ENCODE measurements around the gene MRPL49. TPM values are rescaled to one million over a fixed set of nuclear protein-coding genes. Genes with fewer than 3 reads are reported as not detected.

The MRPL49 gene
- total and polyA plus RNA-seq, 8 donors: 39.3 to 47.2 (median 43.7) TPM

DNA sequence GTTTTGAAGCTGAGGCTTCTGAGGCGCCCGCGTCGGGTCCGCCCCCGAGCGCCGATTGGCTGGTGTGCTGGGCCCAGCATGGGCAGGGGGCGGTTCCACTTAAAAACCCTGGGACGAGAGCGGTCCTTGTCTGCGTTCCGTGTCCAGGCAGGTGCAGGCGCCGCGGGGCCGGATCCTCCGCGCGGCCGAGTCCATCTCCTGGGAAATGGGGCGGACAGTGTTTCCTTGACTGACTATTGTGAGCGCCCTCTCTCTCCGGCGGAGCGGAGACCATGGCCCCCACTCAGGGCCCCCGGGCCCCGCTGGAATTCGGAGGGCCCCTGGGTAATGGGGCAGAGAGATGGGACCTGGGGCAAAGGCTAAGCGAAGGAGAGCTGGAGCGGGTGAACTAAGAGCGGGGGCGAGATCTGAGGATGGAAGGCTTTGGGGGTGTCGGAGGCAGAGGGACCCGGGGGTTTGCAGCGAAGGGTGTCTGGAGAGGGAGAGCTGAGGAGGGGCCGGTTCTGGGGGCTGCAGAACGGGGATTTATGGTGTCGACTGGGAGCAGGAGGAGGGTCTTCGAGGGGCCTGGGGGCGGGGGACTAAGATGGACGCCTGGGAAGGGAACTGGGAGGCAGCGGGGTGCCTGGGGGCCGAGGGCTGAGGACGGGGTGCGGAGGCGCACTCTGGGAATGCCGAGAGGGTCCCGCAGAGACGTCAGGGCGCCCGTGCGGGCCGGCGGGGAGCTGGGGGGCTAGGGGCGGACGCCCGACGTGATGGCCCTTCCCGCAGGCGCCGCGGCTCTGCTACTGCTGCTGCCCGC lies 10.2 kb upstream of the MRPL49 start, which contains the start of gene TM7SF2:
TM7SF2 (plus strand) TSS at position 129 of the 802 bp plus-strand sequence; CDS start at position 273, 144 bp downstream.
- H3K27ac ChIP-seq: peak within 1 kb of the TSS in 1 of 2 donors; percentile 24
- DNase-seq (peak; percentile 72 to 99 (median 93)), ATAC-seq (peak; percentile 88)
- H3K27me3 ChIP-seq: peaks cover 0 to 15% of the 10 kb centered on the region in 2 donors
- peaks cover 0 to 40% of the 10 kb centered on the region in 2 donors for H3K36me3 ChIP-seq
- H3K4me3 ChIP-seq: peak within 1 kb of the TSS; percentile 44 to 54
- H3K9me3 ChIP-seq: no peaks in the 10 kb centered on the region
- peaks cover 25 to 51% of the 10 kb centered on the region in 2 donors for H3K4me1 ChIP-seq
- peak in 1 of 2 donors; percentile 10 for TF ChIP-seq CTCF (IDR thresholded peaks at IDR 0.05)
- intact Hi-C loops (cut with DNase I): no loop called here

- TF ChIP-seq CTCF (IDR thresholded peaks at IDR 0.05): peak; percentile 68 to 89
- Histone ChIP-seq H3K36me3 (peaks cover 0 to 32% of the 10 kb centered on the region in 2 donors), H3K9me3 (no peaks in the 10 kb centered on the region), H3K27ac (peak overlapping the region in 1 of 2 donors; percentile 24), H3K27me3 (peaks cover 0 to 15% of the 10 kb centered on the region in 2 donors), H3K4me1 (peaks cover 25 to 53% of the 10 kb centered on the region in 2 donors), H3K4me3 (peak overlapping the region; percentile 44 to 54)
- ATAC-seq (peak; percentile 68), DNase-seq (peak in 1 of 4 donors; percentile 92)
- intact Hi-C loops (cut with DNase I): no loop called here
Observed at GRCh38 chr11:65112546-65113360, 9.4 kb upstream of the MRPL49 start.

- Histone ChIP-seq H3K9me3 (no peaks in the 10 kb centered on the region), H3K27ac (no peak overlapping the region), H3K4me1 (peaks cover 25 to 59% of the 10 kb centered on the region in 2 donors), H3K27me3 (peaks cover 0 to 15% of the 10 kb centered on the region in 2 donors), H3K36me3 (peaks cover 0 to 32% of the 10 kb centered on the region in 2 donors), H3K4me3 (peak overlapping the region; percentile 44 to 54)
- TF ChIP-seq CTCF (IDR thresholded peaks at IDR 0.05): no peak
- DNase-seq (no peak), ATAC-seq (no peak)
- intact Hi-C loops (cut with DNase I): no loop called here
Observed at GRCh38 chr11:65113361-65113756, 8.8 kb upstream of the MRPL49 start.

GRCh38 chr11:65113839-65114238 lies 8.3 kb upstream of the MRPL49 start:
- ATAC-seq: no peak
- intact Hi-C loops (cut with DNase I): no loop called here

More at GRCh38 chr11:65113839-65114238, 8.3 kb upstream of the MRPL49 start:
- peaks cover 0 to 15% of the 10 kb centered on the region in 2 donors for H3K27me3 ChIP-seq
- H3K36me3 ChIP-seq: peaks cover 0 to 32% of the 10 kb centered on the region in 2 donors
- TF ChIP-seq CTCF (IDR thresholded peaks at IDR 0.05): no peak
- no peak overlapping the region for H3K4me3 ChIP-seq
- no peak for DNase-seq
- no peaks in the 10 kb centered on the region for H3K9me3 ChIP-seq
- peaks cover 25 to 61% of the 10 kb centered on the region in 2 donors for H3K4me1 ChIP-seq
- no peak overlapping the region for H3K27ac ChIP-seq

All from left lung (tissue), 10 donors.